ENCODE data around the gene CD4.
A peak's percentile ranks its signal among the peaks of the same experiment; 100 is the strongest.

CD4 gene

DNA sequence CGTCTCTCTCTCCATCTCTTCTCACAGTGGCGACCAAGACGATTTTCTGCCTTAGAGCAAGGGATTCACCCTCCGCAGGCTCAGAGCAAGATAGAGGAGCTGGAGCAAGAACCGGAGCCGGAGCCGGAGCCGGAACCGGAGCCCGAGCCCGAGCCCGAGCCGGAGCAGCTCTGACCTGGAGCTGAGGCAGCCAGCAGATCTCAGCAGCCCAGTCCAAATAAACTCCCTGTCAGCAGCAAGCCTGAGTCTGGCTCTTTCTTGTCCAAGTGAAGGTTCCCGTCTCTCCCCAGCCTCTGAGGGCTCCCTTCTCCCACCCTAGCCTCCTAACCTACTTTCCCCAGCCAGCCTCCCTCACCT, 11.1 kb upstream of the CD4 start:
- DNase-seq (ENCODE audit: low read depth in 2 of 2) = no peak

DNA sequence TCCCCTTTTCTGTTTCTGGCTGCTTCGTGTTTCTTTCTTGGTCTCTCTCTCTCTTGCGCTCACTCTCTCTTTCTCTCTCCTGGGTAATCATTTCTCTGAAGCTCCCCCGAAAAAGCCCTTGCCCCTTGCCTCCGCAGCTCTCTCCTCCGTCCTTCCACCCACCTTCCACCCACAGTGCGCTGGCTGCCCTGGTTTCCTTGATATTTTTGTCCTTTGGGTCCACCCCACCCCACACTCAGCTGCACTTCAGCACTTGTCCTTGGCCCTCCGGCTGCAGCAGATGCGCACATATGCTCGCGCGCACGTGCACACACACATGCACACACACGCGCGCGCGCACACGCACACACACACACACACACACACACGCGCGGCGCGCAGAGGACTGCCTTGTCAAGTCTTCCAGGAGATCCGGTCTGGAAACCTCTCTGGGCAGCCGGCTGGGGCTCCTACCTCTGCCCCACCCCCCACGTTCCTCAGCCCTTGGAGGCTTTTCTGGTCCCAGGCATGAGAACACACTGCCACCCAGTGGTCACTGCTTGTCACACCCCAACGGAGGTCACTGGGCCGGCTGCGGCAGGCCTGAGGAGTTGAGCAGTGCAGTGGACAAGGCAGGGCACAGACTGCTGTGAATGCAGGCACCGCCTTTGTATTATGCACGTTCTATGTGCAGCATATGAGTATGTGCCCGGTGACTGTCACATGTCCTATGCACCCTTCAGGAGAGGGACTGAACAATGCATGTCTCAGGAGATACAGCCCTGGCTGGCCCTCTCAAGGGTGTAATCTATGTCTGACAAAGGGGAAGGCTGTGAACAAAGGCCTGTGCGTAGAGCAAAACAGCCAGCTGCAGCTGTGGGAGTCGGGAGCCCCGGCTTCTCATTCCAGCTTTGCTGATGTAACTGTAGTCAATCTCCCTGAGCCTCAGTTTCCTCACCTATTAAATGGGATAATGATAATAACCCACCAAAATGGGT, 10.5 kb upstream of the CD4 start:
- peak; percentile 86 to 90 for DNase-seq (ENCODE audit: low read depth in 2 of 2)

GRCh38 chr12:6779708-6780432, 9.5 kb upstream of the CD4 start:
- DNase-seq (ENCODE audit: low read depth in 2 of 2) = no peak

GRCh38 chr12:6780573-6780972, 8.8 kb upstream of the CD4 start:
- no peak for DNase-seq (ENCODE audit: low read depth in 2 of 2)

DNA sequence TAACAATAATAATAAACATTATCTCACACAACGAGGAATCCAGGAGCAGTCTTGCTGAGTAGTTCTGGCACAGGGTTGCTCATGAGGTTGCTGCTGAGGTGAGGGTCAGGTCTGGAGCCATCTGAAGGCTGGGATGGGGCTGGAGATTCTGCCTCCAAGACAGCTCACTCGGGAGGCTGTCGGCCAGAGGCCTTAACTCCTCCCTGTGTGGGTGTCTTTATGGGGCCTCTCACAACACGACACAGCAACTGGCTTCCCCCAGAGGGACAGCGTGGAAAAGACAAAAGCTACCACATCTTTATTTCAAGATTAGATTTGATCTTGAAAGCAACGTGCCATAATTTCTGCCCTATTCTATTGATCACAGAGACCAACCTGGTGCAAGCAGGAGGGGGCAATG, 7.2 kb upstream of the CD4 start:
- DNase-seq (ENCODE audit: low read depth in 2 of 2) = no peak

DNA sequence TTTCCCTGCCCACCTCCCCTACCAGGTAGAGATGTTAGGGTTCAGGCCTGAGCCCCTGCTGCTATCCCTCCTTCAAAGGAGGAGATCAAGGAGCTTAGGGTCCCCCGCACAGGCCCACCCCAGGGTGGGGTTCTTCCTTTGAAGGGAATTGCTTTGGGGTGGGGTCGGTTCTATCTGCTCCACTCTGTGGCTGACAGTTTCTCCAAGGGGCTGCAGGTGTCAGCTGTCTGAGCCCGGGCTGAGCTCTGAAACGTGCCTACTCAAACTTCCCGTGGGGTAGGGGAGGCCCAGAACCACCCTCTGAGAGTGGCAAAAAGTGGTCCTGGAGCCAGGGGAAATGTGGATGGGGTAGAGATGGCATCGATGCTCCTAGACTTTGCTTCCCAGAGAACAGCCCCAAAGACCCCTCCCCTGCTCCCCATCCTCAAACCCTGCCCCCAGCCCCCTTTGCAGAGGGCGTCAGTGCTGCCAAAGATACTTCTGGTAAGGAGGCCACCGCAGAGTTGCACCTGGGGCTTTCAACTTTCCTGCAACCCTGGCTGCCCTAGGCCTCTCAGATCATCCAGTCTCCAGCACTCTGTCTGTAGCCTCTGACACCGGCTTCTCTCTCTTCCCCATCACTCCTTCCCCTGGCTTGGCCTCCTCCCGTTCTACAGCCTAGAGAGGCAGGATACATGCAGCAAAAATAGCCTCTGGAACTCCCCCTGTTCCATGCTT, 6.3 kb upstream of the CD4 start:
- no peak for DNase-seq (ENCODE audit: low read depth in 2 of 2)

GRCh38 chr12:6783828-6784227, 5.5 kb upstream of the CD4 start:
- DNase-seq (ENCODE audit: low read depth in 2 of 2) = no peak

GRCh38 chr12:6784296-6784695, 5.0 kb upstream of the CD4 start:
- no peak for DNase-seq (ENCODE audit: low read depth in 2 of 2)

DNA sequence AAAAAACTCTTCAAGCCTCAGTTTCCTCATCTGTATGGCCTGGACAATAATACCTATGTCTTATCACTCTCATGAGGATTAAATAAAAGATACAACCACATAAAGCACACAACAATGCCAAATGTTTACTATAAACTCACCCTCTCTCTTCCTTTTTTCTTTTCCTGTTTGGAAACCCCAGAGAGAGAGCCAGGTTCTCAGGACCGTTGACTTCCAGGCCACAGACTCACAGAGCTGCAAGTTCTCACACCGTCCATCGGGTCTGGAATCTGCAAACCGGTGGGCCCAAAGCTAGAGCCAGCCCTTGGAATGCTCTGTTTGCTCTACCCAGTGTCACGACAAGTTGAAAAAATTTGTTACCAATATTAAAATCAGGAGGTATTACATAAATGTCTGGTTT, 4.6 kb upstream of the CD4 start:
- DNase-seq (ENCODE audit: low read depth in 2 of 2) = no peak

DNA sequence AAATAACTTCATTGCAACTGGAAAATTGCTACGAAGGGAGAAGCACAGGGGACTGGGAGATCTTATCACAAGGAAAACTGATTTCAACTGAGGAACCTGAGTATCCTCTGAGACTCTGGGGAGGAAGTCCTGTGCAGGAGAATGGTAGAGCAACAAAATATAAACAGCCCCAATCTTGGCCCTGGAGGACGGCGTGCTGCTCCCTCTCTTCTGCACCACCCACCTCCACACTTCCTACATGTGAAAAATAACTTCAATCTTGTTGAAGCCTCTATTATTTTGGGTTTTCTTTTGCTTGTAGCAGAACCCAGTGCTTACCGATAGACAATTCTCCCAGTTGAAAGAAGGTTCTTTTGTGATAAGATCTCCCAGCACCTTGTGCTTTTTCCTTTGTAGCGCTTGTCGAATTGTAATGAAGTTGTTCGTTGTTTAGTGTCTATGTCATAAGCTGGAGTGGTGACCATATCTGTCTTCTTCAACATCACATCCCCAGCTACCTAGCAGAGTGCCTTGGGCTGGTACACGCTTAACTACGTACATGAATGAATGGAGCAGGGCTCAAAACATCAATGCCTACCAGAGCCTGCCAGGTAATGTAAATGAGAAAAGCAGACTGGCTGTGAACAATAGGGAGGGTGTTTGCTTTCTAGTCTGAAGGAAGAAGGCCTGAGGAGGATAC, 2.8 kb upstream of the CD4 start:
- DNase-seq (ENCODE audit: low read depth in 2 of 2) = no peak

- no peak for DNase-seq (ENCODE audit: low read depth in 2 of 2)
Measured at GRCh38 chr12:6787309-6787708, 2.0 kb upstream of the CD4 start.

DNA sequence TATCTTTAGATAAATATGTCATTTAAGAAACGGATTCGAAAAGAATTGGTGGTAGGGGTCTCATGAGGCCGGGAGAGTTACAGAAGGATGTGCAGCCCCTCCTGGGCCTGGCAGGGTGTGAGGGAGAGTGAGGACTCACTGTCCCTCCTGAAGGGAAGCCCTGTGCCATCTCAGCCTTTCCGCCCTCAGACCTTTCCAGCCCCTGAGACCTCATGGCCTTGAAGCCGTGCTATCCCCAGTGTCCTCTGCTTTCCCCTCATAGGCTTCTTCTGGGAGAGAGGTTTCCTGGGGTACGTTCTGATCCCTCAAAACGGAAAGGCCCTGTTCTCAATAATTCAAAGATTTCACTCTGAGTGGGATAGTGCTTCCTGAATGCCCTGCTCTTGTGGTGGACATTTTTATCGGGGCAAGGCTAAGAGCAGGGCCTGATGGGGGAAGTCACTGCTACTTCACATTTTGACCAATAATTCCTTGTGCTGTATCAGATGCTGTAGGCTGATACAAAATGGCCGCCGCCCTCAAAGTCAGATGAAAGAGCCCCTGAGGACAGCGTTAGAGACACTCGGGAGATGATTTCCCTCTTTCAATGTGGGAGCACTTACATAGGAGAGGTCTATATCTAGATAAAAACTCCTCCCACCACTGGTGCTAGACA, 1.3 kb downstream of the CD4 start:
- no peak for DNase-seq (ENCODE audit: low read depth in 2 of 2)

DNA sequence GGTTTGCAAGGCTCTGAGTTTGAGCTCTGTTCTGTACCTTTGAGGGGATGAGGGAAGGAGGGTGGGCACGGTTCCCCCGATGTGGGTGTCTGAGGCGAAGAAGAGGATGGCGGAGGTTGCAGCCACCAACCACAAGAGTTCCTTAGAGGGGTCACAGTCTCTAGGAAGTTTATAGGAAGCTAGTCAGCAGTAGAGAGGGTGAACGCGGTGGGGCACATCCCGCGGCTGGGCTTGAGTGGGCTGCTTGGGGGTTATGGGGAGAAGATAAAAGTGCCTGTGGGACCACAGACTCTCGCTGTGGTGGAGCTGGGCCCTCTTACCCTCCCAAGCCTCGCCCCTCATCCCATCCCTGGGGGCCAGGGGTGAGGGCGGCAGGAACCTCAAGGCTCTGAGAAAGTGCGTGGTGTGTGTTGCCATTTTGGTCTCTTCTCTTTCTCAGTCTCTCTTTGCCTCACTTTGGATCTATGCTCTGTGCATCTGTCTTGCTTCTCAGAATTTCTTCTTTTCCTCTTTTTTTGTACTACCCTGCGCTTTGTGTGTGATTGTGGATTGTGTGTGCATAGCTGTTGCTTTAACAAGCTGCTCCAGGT, 2.7 kb downstream of the CD4 start:
- no peak for DNase-seq (ENCODE audit: low read depth in 2 of 2)

- no peak for DNase-seq (ENCODE audit: low read depth in 2 of 2)
Measured at GRCh38 chr12:6792522-6793201, 3.3 kb downstream of the CD4 start.

GRCh38 chr12:6795088-6795487, 5.8 kb downstream of the CD4 start:
- no peak for DNase-seq (ENCODE audit: low read depth in 2 of 2)

GRCh38 chr12:6796576-6796975, 7.2 kb downstream of the CD4 start:
- DNase-seq (ENCODE audit: low read depth in 2 of 2) = no peak

- DNase-seq (ENCODE audit: low read depth in 2 of 2) = no peak
Measured at GRCh38 chr12:6799147-6799546, 9.8 kb downstream of the CD4 start.

DNA sequence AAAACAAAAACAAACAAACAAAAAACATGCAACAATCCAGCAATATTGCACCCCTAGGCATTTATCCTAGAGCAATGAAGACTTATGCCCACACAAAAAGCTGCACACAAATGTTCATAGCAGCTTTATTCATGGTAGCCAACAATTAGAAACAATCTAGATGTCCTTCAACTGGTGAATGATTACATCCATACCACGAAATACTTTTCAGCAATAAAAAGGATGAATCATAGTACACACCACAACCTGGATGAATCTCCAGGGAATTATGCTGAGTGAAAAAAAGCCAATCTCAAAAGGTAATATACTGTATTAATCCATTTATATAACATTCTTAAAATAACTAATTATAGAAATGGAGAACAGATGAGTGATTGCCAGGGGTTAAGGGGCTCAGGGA, 17.8 kb downstream of the CD4 start:
- DNase-seq (ENCODE audit: low read depth in 2 of 2) = no peak

GRCh38 chr12:6809056-6809455, 19.7 kb downstream of the CD4 start:
- no peak for DNase-seq (ENCODE audit: low read depth in 2 of 2)

- no peak for DNase-seq (ENCODE audit: low read depth in 2 of 2)
Measured at GRCh38 chr12:6810758-6811157, 21.4 kb downstream of the CD4 start.

Measured in stimulated activated CD4-positive, alpha-beta T cell treated with anti-CD3 and anti-CD28 coated beads, Interleukin-4, amount 100 ng/mL, for 48 hours (primary cell).